Left lung (tissue), 10 donors: ENCODE measurements around the gene TTC16. TPM values are rescaled to one million over a fixed set of nuclear protein-coding genes. Genes with fewer than 3 reads are reported as not detected.

Source experiments
- ATAC-seq: fragments of 200-7000 bp; cut with Tn5 transposase; one replicate; pipeline ENCODE4 v1.9.1; 2020; ENCODE audit warnings: moderate library complexity
- DNase-seq, 4 donors: peaks; one replicate each; pipeline ENCODE4 v3.0.0-alpha.2; 2013 to 2020
- H3K27ac ChIP-seq, 2 donors: fragments of 200-600 bp; sonication (generic) in 1 of 2; one replicate each; pipeline versions ENCODE4 v1.5.0 to v1.8.0; 2020 to 2021
- H3K27me3 ChIP-seq, 2 donors: fragments of 200-600 bp; sonication (generic) in 1 of 2; one replicate each; pipeline versions ENCODE4 v1.5.0 to v1.8.0; 2020 to 2021
- H3K36me3 ChIP-seq, 2 donors: fragments of 200-600 bp; sonication (generic) in 1 of 2; one replicate each; pipeline versions ENCODE4 v1.5.0 to v1.8.0; 2020 to 2021
- H3K4me1 ChIP-seq, 2 donors: fragments of 200-600 bp; one replicate each; pipeline ENCODE4 v1.8.0; 2021
- H3K4me3 ChIP-seq, 2 donors: fragments of 200-600 bp; sonication (generic) in 1 of 2; one replicate each; pipeline versions ENCODE4 v1.5.0 to v1.8.0; 2020 to 2021; ENCODE audit warnings: mild to moderate bottlenecking in 1 of 2
- H3K9me3 ChIP-seq, 2 donors: fragments of 200-600 bp; sonication (generic) in 1 of 2; one replicate each; pipeline versions ENCODE4 v1.5.0 to v1.8.0; 2020 to 2021
- CTCF ChIP-seq, 2 donors: fragments of 200-600 bp; sonication (generic) in 1 of 2; IDR thresholded peaks; one replicate each; pipeline versions ENCODE4 v1.5.0 to v1.8.0; 2021; ENCODE audit warnings: antibody characterized with exemption in 2 of 2
- intact Hi-C, 2 donors: fragments of 100-400 bp; cut with DNase I; formaldehyde crosslinking; loops; one replicate each; pipeline versions ENCODE4 v1.11.2 to v1.14.2; 2022
- polyA plus RNA-seq, 6 donors: library from polyadenylated mRNA; unstranded; fragments of 120-200 nt; gene quantifications; one replicate each; pipeline ENCODE4 v1.2.1, GENCODE V29; 2013; ENCODE audit not compliant: insufficient read length in 6 of 6
- total RNA-seq, 2 donors: library from RNA; stranded (reverse); fragmentation: NEBNext Ultra II Directional; extraction: Animal tissue kit (Norgen Biotek cat#: 25700); gene quantifications; one replicate each; pipeline ENCODE4 v1.2.1, GENCODE V29; 2021
- donor health status: DM: no; HTN: yes; CAD: no.
- donor health status: DM: no; HTN: no; CAD: no.

TTC16 gene
- total and polyA plus RNA-seq, 8 donors, result 0.15 to 1.4 (median 0.78) TPM

GRCh38 chr9:127730799-127731410 is 15.0 kb downstream of the TTC16 start:
- TF ChIP-seq CTCF (IDR thresholded peaks at IDR 0.05), result no peak
- Histone ChIP-seq H3K4me1 (peaks cover 6 to 24% of the 10 kb centered on the region in 2 donors), H3K36me3 (peaks cover 0 to 30% of the 10 kb centered on the region in 2 donors), H3K27me3 (no peaks in the 10 kb centered on the region), H3K9me3 (no peaks in the 10 kb centered on the region), H3K4me3 (no peak overlapping the region), H3K27ac (no peak overlapping the region)
- DNase-seq (no peak), ATAC-seq (no peak)
- intact Hi-C loops, result loop anchor here in 1 of 2 donors (5.0 kb wide), 1 partner anchor 139 kb away; no protein-coding TSS in a partner anchor

GRCh38 chr9:127731938-127732337 is 16.1 kb downstream of the TTC16 start:
- Histone ChIP-seq H3K4me3 (no peak overlapping the region), H3K9me3 (no peaks in the 10 kb centered on the region), H3K36me3 (peaks cover 0 to 30% of the 10 kb centered on the region in 2 donors), H3K4me1 (peaks cover 6 to 24% of the 10 kb centered on the region in 2 donors), H3K27me3 (no peaks in the 10 kb centered on the region), H3K27ac (no peak overlapping the region)
- DNase-seq, result no peak
- TF ChIP-seq CTCF (IDR thresholded peaks at IDR 0.05), result no peak
- intact Hi-C loops, result loop anchor here in 1 of 2 donors (5.0 kb wide), 1 partner anchor 140 kb away; no protein-coding TSS in a partner anchor
- ATAC-seq, result no peak

- no peak for TF ChIP-seq CTCF (IDR thresholded peaks at IDR 0.05)
- H3K27me3 ChIP-seq, result no peaks in the 10 kb centered on the region
- ATAC-seq (no peak), DNase-seq (no peak)
- H3K9me3 ChIP-seq, result no peaks in the 10 kb centered on the region
- intact Hi-C loops, result loop anchor here in 1 of 2 donors (5.0 kb wide), 1 partner anchor 140 kb away; no protein-coding TSS in a partner anchor
- peaks cover 0 to 30% of the 10 kb centered on the region in 2 donors for H3K36me3 ChIP-seq
- no peak overlapping the region for H3K4me3 ChIP-seq
- no peak overlapping the region for H3K27ac ChIP-seq
- peaks cover 6 to 24% of the 10 kb centered on the region in 2 donors for H3K4me1 ChIP-seq
Measured at GRCh38 chr9:127732444-127732843, 16.6 kb downstream of the TTC16 start.

- no peak for TF ChIP-seq CTCF (IDR thresholded peaks at IDR 0.05)
- Histone ChIP-seq H3K4me3 (no peak overlapping the region), H3K9me3 (no peaks in the 10 kb centered on the region), H3K27ac (no peak overlapping the region), H3K4me1 (peaks cover 6 to 24% of the 10 kb centered on the region in 2 donors), H3K36me3 (peaks cover 0 to 40% of the 10 kb centered on the region in 2 donors), H3K27me3 (no peaks in the 10 kb centered on the region)
- DNase-seq, result no peak
- intact Hi-C loops, result loop anchor here in 1 of 2 donors (5.0 kb wide), 1 partner anchor 141 kb away; no protein-coding TSS in a partner anchor
- no peak for ATAC-seq
Measured at GRCh38 chr9:127733614-127734013, 17.7 kb downstream of the TTC16 start.

- Histone ChIP-seq H3K4me3 (peak overlapping the region; percentile 64 to 67), H3K27me3 (no peaks in the 10 kb centered on the region), H3K36me3 (peaks cover 0 to 47% of the 10 kb centered on the region in 2 donors), H3K4me1 (peaks cover 6 to 24% of the 10 kb centered on the region in 2 donors), H3K9me3 (no peaks in the 10 kb centered on the region), H3K27ac (peak overlapping the region; percentile 91 to 96)
- TF ChIP-seq CTCF (IDR thresholded peaks at IDR 0.05), result no peak
- ATAC-seq, result no peak
- intact Hi-C loops, result loop anchor here in 1 of 2 donors (5.0 kb wide), 1 partner anchor 142 kb away; no protein-coding TSS in a partner anchor
- no peak for DNase-seq
Measured at GRCh38 chr9:127734247-127734746, 18.4 kb downstream of the TTC16 start.
